ENCODE results near the gene PTPN11.
"Not testable (repeated sequence)": the region's sequence is repeated elsewhere in the genome, so short reads cannot be mapped to it uniquely, and the experiment has no call there.

DNA sequence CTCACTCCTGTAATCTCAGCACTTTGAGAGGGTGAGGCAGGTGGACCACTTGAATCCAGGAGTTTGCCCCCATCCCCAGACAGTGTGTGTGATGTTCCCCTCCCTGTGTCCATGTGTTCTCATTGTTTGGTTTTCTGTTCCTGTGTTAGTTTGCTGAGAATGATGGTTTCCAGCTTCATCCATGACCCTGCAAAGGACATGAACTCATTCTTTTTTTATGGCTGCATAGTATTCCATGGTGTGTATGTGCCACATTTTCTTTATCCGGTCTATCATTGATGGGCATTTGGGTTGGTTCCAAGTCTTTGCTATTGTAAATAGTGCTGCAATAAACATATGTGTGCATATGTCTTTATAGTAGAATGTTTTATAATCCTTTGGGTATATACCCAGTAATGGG is 38.4 kb downstream of the PTPN11 start:
- TF ChIP-seq, protein P1, sequence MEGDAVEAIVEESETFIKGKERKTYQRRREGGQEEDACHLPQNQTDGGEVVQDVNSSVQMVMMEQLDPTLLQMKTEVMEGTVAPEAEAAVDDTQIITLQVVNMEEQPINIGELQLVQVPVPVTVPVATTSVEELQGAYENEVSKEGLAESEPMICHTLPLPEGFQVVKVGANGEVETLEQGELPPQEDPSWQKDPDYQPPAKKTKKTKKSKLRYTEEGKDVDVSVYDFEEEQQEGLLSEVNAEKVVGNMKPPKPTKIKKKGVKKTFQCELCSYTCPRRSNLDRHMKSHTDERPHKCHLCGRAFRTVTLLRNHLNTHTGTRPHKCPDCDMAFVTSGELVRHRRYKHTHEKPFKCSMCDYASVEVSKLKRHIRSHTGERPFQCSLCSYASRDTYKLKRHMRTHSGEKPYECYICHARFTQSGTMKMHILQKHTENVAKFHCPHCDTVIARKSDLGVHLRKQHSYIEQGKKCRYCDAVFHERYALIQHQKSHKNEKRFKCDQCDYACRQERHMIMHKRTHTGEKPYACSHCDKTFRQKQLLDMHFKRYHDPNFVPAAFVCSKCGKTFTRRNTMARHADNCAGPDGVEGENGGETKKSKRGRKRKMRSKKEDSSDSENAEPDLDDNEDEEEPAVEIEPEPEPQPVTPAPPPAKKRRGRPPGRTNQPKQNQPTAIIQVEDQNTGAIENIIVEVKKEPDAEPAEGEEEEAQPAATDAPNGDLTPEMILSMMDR (IDR thresholded peaks at IDR 0.05) = not testable (repeated sequence)
- not testable (repeated sequence) for TF ChIP-seq POLR2A (IDR thresholded peaks at IDR 0.05)

Data from tibial nerve (tissue), 3 donors.